ENCODE results near the gene IFIT3. TPM values are rescaled to one million over a fixed set of nuclear protein-coding genes. Genes with fewer than 3 reads are reported as not detected.

IFIT3 gene
- total and polyA plus RNA-seq, 2 of the 8 experiments (the other 6 are each of a cell fraction or from before 2014, with no cell fraction given), result 0.12 to 0.84 TPM

DNA sequence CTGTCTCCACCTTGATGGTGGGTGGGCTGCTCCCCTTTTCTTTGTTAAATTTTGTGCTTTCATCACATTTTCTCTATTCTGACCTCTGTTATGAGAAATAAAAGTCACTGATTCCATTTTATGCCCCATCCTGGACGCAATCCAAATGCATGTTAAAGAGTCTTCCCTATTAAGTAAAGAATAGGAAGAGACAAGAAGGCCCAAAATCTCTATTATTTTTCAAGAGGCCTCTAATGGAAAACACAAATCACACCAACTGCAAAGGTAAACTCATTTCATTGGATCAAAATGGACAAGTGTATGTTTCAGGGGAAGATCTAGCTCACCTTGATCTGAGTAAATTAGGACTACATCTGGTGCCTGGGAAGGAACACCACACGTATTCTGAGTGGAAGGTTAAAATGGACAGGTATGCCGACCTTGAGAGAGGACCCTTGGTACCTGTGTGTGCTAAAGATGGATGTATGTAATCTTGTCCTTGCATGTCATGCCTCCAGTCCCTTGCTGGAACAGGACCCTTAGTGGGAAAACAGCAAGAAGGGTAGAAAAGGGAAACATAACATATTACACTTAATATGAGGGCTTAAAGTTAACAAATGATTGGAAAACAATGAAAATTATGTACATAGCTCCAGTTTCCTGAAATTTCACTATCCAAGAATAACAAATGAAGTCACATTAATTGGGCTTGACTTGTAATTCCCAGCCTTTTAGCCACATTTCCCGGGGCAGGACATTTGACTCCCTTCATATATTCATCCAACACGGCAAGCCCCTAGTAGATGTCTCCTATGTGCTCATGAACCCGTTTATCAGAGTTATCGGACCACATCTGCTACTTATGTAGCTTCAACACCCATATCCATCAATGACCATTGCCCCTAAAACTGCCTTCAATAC, 18.4 kb upstream of the IFIT3 start:
- Histone ChIP-seq H2AK5ac (ENCODE audit: low read depth, low read length) (no peak overlapping the region), H3K23me2 (ENCODE audit: low read depth, low read length) (no peaks in the 10 kb centered on the region), H4K20me1 (replicated peaks in 1 of 2; ENCODE audit: control insufficient read depth in 1 of 2, insufficient read depth in 2 of 2, low read length in 2 of 2) (no peaks in the 10 kb centered on the region), H4K8ac (ENCODE audit: extremely low read depth, insufficient read depth, low read length) (no peak overlapping the region), H3K23ac (ENCODE audit: insufficient read length) (no peak overlapping the region), H4K91ac (replicated peaks; ENCODE audit: insufficient read length, low read length) (no peak overlapping the region), H3K9me3 (ENCODE audit: insufficient read depth in 2 of 2, low read depth in 1 of 2, low read length in 1 of 2) (no peaks in the 10 kb centered on the region), H3K79me2 (ENCODE audit: control insufficient read depth in 1 of 2, insufficient read depth in 2 of 2, low read length in 2 of 2) (no peaks in the 10 kb centered on the region), H3K4ac (replicated peaks; ENCODE audit: insufficient read length, low read depth, low read length) (no peak overlapping the region), H3K27ac (ENCODE audit: low read depth, low read length) (no peak overlapping the region), H3K27me3 (replicated peaks in 1 of 4; ENCODE audit: control insufficient read depth in 3 of 4, extremely low read depth in 1 of 4, insufficient read depth in 3 of 4, low read length in 3 of 4) (no peaks in the 10 kb centered on the region), H2BK20ac (ENCODE audit: low read length) (no peak overlapping the region), H3K79me1 (ENCODE audit: low read depth, low read length) (no peaks in the 10 kb centered on the region), H3K36me3 (ENCODE audit: control insufficient read depth in 2 of 4, insufficient read depth in 4 of 4, low read length in 3 of 4) (no peaks in the 10 kb centered on the region), H4K5ac (ENCODE audit: insufficient read length, low read depth, low read length) (no peak overlapping the region), H2AFZ (ENCODE audit: low read length) (no peak overlapping the region), H2BK15ac (ENCODE audit: low read length) (no peak overlapping the region), H2BK5ac (ENCODE audit: low read depth, low read length) (no peak overlapping the region), H3K18ac (ENCODE audit: extremely low read depth, low read length) (no peak overlapping the region), H3K56ac (replicated peaks; ENCODE audit: insufficient read length, low read depth, low read length) (no peak overlapping the region), H2BK120ac (replicated peaks; ENCODE audit: low read depth, low read length) (no peak overlapping the region), H3K9ac (replicated peaks in 1 of 4; ENCODE audit: extremely low read depth in 1 of 4, low read depth in 3 of 4, low read length in 3 of 4) (no peak overlapping the region; a peak in 1 of 7 replicates), H2BK12ac (ENCODE audit: low read depth, low read length) (no peak overlapping the region), H3K4me2 (ENCODE audit: insufficient read depth in 1 of 2, low read depth in 2 of 2, low read length in 2 of 2) (no peak overlapping the region), H3K4me1 (replicated peaks in 1 of 4; ENCODE audit: control insufficient read depth in 3 of 4, insufficient read depth in 4 of 4, low read length in 3 of 4) (no peaks in the 10 kb centered on the region), H3K4me3 (ENCODE audit: extremely low read depth in 1 of 4, insufficient read depth in 2 of 4, low read depth in 3 of 4, low read length in 4 of 4) (no peak overlapping the region), H3K14ac (ENCODE audit: insufficient read length) (no peak overlapping the region)
- 94% methylated on average over 7 of the region's 7 CpGs; no CpG with 5 or more reads in 1 of the 2 experiments for WGBS, 2 experiments (ENCODE audit: extremely low coverage in 1 of 2, insufficient coverage in 1 of 2, insufficient read length in 1 of 2, insufficient replicate concordance in 2 of 2, low coverage in 1 of 2, low lambda C conversion rate in 2 of 2, missing lambda C conversion rate in 1 of 2)
- DNase-seq (ENCODE audit: low read depth in 1 of 2, low spot score in 2 of 2) (no peak), FAIRE-seq (no peak)
- ChIA-PET CTCF (ENCODE audit: partially characterized antibody) (interaction anchor here (0.7 to 2.6 kb wide), 2 partner anchors 60 kb away, joined by 3 to 12 read pairs; no protein-coding TSS in a partner anchor), POLR2A (ENCODE audit: partially characterized antibody) (no interaction called here)
- no peak for TF ChIP-seq JUN (IDR thresholded peaks at IDR 0.05; ENCODE audit: low read depth, low read length)
- TF ChIP-seq MAFK (IDR thresholded peaks at IDR 0.05; ENCODE audit: low read depth, low read length), result no peak
- TF ChIP-seq HDAC2 (IDR thresholded peaks at IDR 0.05; ENCODE audit: borderline replicate concordance in 1 of 2, low read depth in 2 of 2, low read length in 2 of 2), result no peak
